Caco-2 (cell line): ENCODE measurements around the gene BRAP. TPM values are rescaled to one million over a fixed set of nuclear protein-coding genes. Genes with fewer than 3 reads are reported as not detected.
A peak's percentile ranks its signal among the peaks of the same experiment; 100 is the strongest.

Experiments
- BruUV-seq: library from RNA; stranded (reverse); fragments of 400-500 nt; replicated peaks from 2 replicates; lab custom pipeline; 2021; lab: Mats Ljungman, UMichigan
- CTCF ChIA-PET: fragments of 300-600 bp; sonication (Branson Sonifier 250); formaldehyde crosslinking; loops from one replicate; lab custom pipeline; 2022; ENCODE audit warnings: antibody characterized with exemption; lab: Charles Lee
- POLR2A ChIA-PET: fragments of 300-600 bp; sonication (Branson Sonifier 250); formaldehyde crosslinking; loops from one replicate; lab custom pipeline; 2022; ENCODE audit warnings: antibody characterized with exemption; lab: Charles Lee
- DNase-seq, 2 experiments: peaks; one replicate each; pipeline versions ENCODE4 v3.0.0 to v3.0.0-alpha.2; 2020 to 2022
- H3K27me3 ChIP-seq: replicated peaks from 2 replicates; pipeline ENCODE4 v1.6.0; 2011; ENCODE audit warnings: low read length; ENCODE audit not compliant: control insufficient read depth, insufficient read depth
- H3K36me3 ChIP-seq: 2 replicates; pipeline ENCODE4 v1.5.1; 2011; ENCODE audit warnings: low read length; ENCODE audit not compliant: control insufficient read depth, insufficient read depth
- H3K4me1 ChIP-seq: fragments of 250-450 bp; sonication (Bioruptor Pico); 2 replicates; pipeline ENCODE4 v1.5.1; 2020; ENCODE audit warnings: mild to moderate bottlenecking
- H3K4me3 ChIP-seq: 2 replicates; pipeline ENCODE4 v1.5.1; 2011; ENCODE audit warnings: low read depth, mild to moderate bottlenecking, control low read depth, low read length
- H3K9me3 ChIP-seq: fragments of 250-450 bp; sonication (Bioruptor Pico); 2 replicates; pipeline ENCODE4 v1.5.1; 2020; ENCODE audit warnings: mild to moderate bottlenecking, moderate library complexity
- H3K27ac Mint-ChIP-seq: one replicate; pipeline ENCODE4 v1.8.0; 2022; ENCODE audit warnings: mixed read lengths; ENCODE audit not compliant: unreplicated experiment
- H3K27me3 Mint-ChIP-seq: one replicate; pipeline ENCODE4 v1.8.0; 2022; ENCODE audit warnings: mixed read lengths; ENCODE audit not compliant: insufficient read depth, unreplicated experiment
- H3K36me3 Mint-ChIP-seq: one replicate; pipeline ENCODE4 v1.8.0; 2022; ENCODE audit warnings: mild to moderate bottlenecking, mixed read lengths; ENCODE audit not compliant: insufficient read depth, unreplicated experiment
- H3K4me1 Mint-ChIP-seq: one replicate; pipeline ENCODE4 v1.8.0; 2022; ENCODE audit warnings: low read depth, mixed read lengths; ENCODE audit not compliant: unreplicated experiment
- H3K4me3 Mint-ChIP-seq: one replicate; pipeline ENCODE4 v1.8.0; 2022; ENCODE audit warnings: mild to moderate bottlenecking, moderate library complexity, mixed read lengths; ENCODE audit not compliant: unreplicated experiment
- H3K9me3 Mint-ChIP-seq: one replicate; pipeline ENCODE4 v1.8.0; 2022; ENCODE audit warnings: mixed read lengths; ENCODE audit not compliant: unreplicated experiment
- CTCF ChIP-seq, 2 experiments: fragments of 200-600 bp in 1 of 2; IDR thresholded peaks; 1 replicate in 1 of 2; 2 replicates in 1 of 2; pipeline versions ENCODE4 v1.5.1 to v1.8.0; 2011 to 2022; ENCODE audit warnings: antibody characterized with exemption in 1 of 2, control low read depth in 1 of 2, inconsistent platforms in 1 of 2, low read depth in 1 of 2, low read length in 1 of 2, mild to moderate bottlenecking in 1 of 2, moderate library complexity in 1 of 2; ENCODE audit not compliant: insufficient read depth in 1 of 2, severe bottlenecking in 1 of 2, unreplicated experiment in 1 of 2
- intact Hi-C: fragments of 100-400 bp; cut with micrococcal nuclease; formaldehyde crosslinking; loops from one replicate; pipeline ENCODE4 v1.10.0; 2022; ENCODE audit not compliant: unreplicated experiment
- total RNA-seq: library from RNA; stranded (reverse); gene quantifications from 2 replicates; pipeline ENCODE4 v1.2.3, GENCODE V29; 2022

BRAP gene
- total RNA-seq, 1 experiment from 2014 or later = 24.6 TPM

- H3K9me3 Mint-ChIP-seq = no peaks in the 10 kb centered on the region
- H3K4me1 Mint-ChIP-seq = no peaks in the 10 kb centered on the region
- no peak for DNase-seq
- no peak for TF ChIP-seq CTCF (IDR thresholded peaks at IDR 0.05; ENCODE audit: insufficient read depth in 1 of 2, low read depth in 1 of 2, low read length in 1 of 2, severe bottlenecking in 1 of 2, unreplicated experiment in 1 of 2)
- Histone ChIP-seq H3K9me3 (no peaks in the 10 kb centered on the region), H3K4me3 (no peak overlapping the region), H3K36me3 (no peaks in the 10 kb centered on the region; the same call in 1 of the 2 replicates), H3K4me1 (no peaks in the 10 kb centered on the region), H3K27me3 (no peaks in the 10 kb centered on the region)
- intact Hi-C loops = loop anchor here (1.0 kb wide), 1 partner anchor 8 kb away; no protein-coding TSS in a partner anchor
- H3K4me3 Mint-ChIP-seq = no peak overlapping the region
- H3K36me3 Mint-ChIP-seq = peaks cover 51% of the 10 kb centered on the region
- ChIA-PET CTCF (no interaction called here), POLR2A (no interaction called here)
- H3K27ac Mint-ChIP-seq = no peak overlapping the region
- no peaks in the 10 kb centered on the region for H3K27me3 Mint-ChIP-seq
- BruUV-seq = no TSS peak
Observed at GRCh38 chr12:111664961-111665865, 20.5 kb downstream of the BRAP start.

- no TSS peak for BruUV-seq
- no peaks in the 10 kb centered on the region for H3K36me3 ChIP-seq
- no peaks in the 10 kb centered on the region for H3K4me1 ChIP-seq
- Mint-ChIP-seq H3K4me1 (no peaks in the 10 kb centered on the region), H3K36me3 (peaks cover 51% of the 10 kb centered on the region), H3K27me3 (no peaks in the 10 kb centered on the region), H3K9me3 (no peaks in the 10 kb centered on the region), H3K27ac (no peak overlapping the region), H3K4me3 (no peak overlapping the region)
- intact Hi-C loops = loop anchor here (1.0 kb wide), 1 partner anchor 9 kb away; no protein-coding TSS in a partner anchor
- no peak overlapping the region for H3K4me3 ChIP-seq
- no peaks in the 10 kb centered on the region for H3K9me3 ChIP-seq
- CTCF ChIA-PET = no interaction called here
- DNase-seq = no peak
- POLR2A ChIA-PET = interaction anchor here (0.6 kb wide), 1 partner anchor 1045 kb away, joined by 3 read pairs; no protein-coding TSS in a partner anchor
- TF ChIP-seq CTCF (IDR thresholded peaks at IDR 0.05; ENCODE audit: insufficient read depth in 1 of 2, low read depth in 1 of 2, low read length in 1 of 2, severe bottlenecking in 1 of 2, unreplicated experiment in 1 of 2) = peak in 1 of 2 experiments; percentile 4
- H3K27me3 ChIP-seq = no peaks in the 10 kb centered on the region
Observed at GRCh38 chr12:111664499-111664898, 21.3 kb downstream of the BRAP start.

GRCh38 chr12:111656016-111656415 is 29.7 kb downstream of the BRAP start:
- TF ChIP-seq CTCF (IDR thresholded peaks at IDR 0.05; ENCODE audit: insufficient read depth in 1 of 2, low read depth in 1 of 2, low read length in 1 of 2, severe bottlenecking in 1 of 2, unreplicated experiment in 1 of 2) = no peak
- no TSS peak for BruUV-seq
- Histone ChIP-seq H3K4me1 (no peaks in the 10 kb centered on the region), H3K36me3 (no peaks in the 10 kb centered on the region; the same call in 1 of the 2 replicates), H3K27me3 (no peaks in the 10 kb centered on the region), H3K4me3 (no peak overlapping the region), H3K9me3 (no peaks in the 10 kb centered on the region)
- Mint-ChIP-seq H3K27ac (no peak overlapping the region), H3K36me3 (peaks cover 48% of the 10 kb centered on the region), H3K27me3 (no peaks in the 10 kb centered on the region), H3K9me3 (no peaks in the 10 kb centered on the region), H3K4me3 (no peak overlapping the region), H3K4me1 (no peaks in the 10 kb centered on the region)
- ChIA-PET CTCF (no interaction called here), POLR2A (no interaction called here)
- intact Hi-C loops = loop anchor here (10.0 kb wide), 1 partner anchor 61 kb away; the partner anchor contains the start of gene ATXN2
- DNase-seq = no peak
